Karpas-422 (cell line): ENCODE data around the gene FXYD3. TPM values are rescaled to one million over a fixed set of nuclear protein-coding genes. Genes with fewer than 3 reads are reported as not detected.
"Not testable (repeated sequence)": the region's sequence is repeated elsewhere in the genome, so short reads cannot be mapped to it uniquely, and the experiment has no call there.

Source experiments
- DNase-seq: peaks from one replicate; pipeline ENCODE4 v3.0.0-alpha.2; 2015
- H2AFZ ChIP-seq: fragments of 200-600 bp; sonication (generic); 2 replicates; pipeline ENCODE4 v1.6.1; 2014; ENCODE audit warnings: antibody characterized with exemption, low read length, mixed read lengths
- H3K27ac ChIP-seq: fragments of 200-600 bp; sonication (generic); 2 replicates; pipeline ENCODE4 v1.5.1; 2014; ENCODE audit warnings: mild to moderate bottlenecking, low read length, moderate library complexity
- H3K27me3 ChIP-seq: fragments of 200-600 bp; sonication (generic); 2 replicates; pipeline ENCODE4 v1.6.1; 2014; ENCODE audit warnings: low read length, mixed read lengths
- H3K36me3 ChIP-seq: fragments of 200-600 bp; sonication (generic); 2 replicates; pipeline ENCODE4 v1.6.1; 2014; ENCODE audit warnings: low read length, mixed read lengths; ENCODE audit not compliant: insufficient read depth
- H3K4me1 ChIP-seq: fragments of 200-600 bp; sonication (generic); 2 replicates; pipeline ENCODE4 v1.6.1; 2014; ENCODE audit warnings: mild to moderate bottlenecking, low read length, mixed read lengths
- H3K4me2 ChIP-seq: fragments of 200-600 bp; sonication (generic); 2 replicates; pipeline ENCODE4 v1.6.1; 2014; ENCODE audit warnings: low read length, low read depth, mild to moderate bottlenecking; ENCODE audit not compliant: poor library complexity, severe bottlenecking
- H3K4me3 ChIP-seq: fragments of 200-600 bp; sonication (generic); 2 replicates; pipeline ENCODE4 v1.5.1; 2014; ENCODE audit warnings: mild to moderate bottlenecking, antibody characterized with exemption, low read length, mixed read lengths
- H3K79me2 ChIP-seq: fragments of 200-600 bp; sonication (generic); 2 replicates; pipeline ENCODE4 v1.6.1; 2014; ENCODE audit warnings: mild to moderate bottlenecking, low read length, mixed read lengths
- H3K9ac ChIP-seq: fragments of 200-600 bp; sonication (generic); 2 replicates; pipeline ENCODE4 v1.6.0; 2014; ENCODE audit warnings: low read length
- H3K9me2 ChIP-seq: fragments of 200-600 bp; sonication (generic), shearing (Covaris generic); replicated peaks from 2 replicates; pipeline ENCODE4 v1.6.0; 2014; ENCODE audit warnings: mild to moderate bottlenecking, low read length, moderate library complexity; ENCODE audit not compliant: insufficient read depth
- H3K9me3 ChIP-seq: fragments of 300-700, 200-600 bp; sonication (generic); 2 replicates; pipeline ENCODE4 v1.6.1; 2014; ENCODE audit warnings: low read length, mixed read lengths
- H4K20me1 ChIP-seq: fragments of 200-600 bp; sonication (generic); 2 replicates; pipeline ENCODE4 v1.6.1; 2014; ENCODE audit warnings: mild to moderate bottlenecking, antibody characterized with exemption, low read length, low read depth; ENCODE audit not compliant: insufficient read depth
- total RNA-seq: library from RNA; depleted of rRNA; stranded (reverse); fragments of >200 nt; shearing (Covaris generic); gene quantifications from 2 replicates; pipeline ENCODE4 v1.2.3, GENCODE V29; 2014; ENCODE audit warnings: low replicate concordance

FXYD3 gene
- total RNA-seq, 1 experiment from 2014 or later, result not detected

GRCh38 chr19:35128398-35129057, 12.9 kb downstream of the FXYD3 start:
- peaks cover 10% of the 10 kb centered on the region for H3K4me1 ChIP-seq
- no peaks in the 10 kb centered on the region for H4K20me1 ChIP-seq
- H3K36me3 ChIP-seq, result no peaks in the 10 kb centered on the region
- H3K4me3 ChIP-seq, result no peak overlapping the region
- no peak overlapping the region for H2AFZ ChIP-seq
- H3K9me2 ChIP-seq, result no peaks in the 10 kb centered on the region
- H3K27me3 ChIP-seq, result no peaks in the 10 kb centered on the region
- H3K79me2 ChIP-seq, result no peaks in the 10 kb centered on the region
- no peak overlapping the region for H3K27ac ChIP-seq
- no peak overlapping the region for H3K4me2 ChIP-seq
- H3K9ac ChIP-seq, result no peak overlapping the region
- DNase-seq, result no peak
- no peaks in the 10 kb centered on the region for H3K9me3 ChIP-seq

- not testable (repeated sequence) for H2AFZ ChIP-seq, H3K27me3 ChIP-seq, H3K27ac ChIP-seq, H3K9me3 ChIP-seq, DNase-seq, H3K79me2 ChIP-seq, H3K9me2 ChIP-seq, H3K36me3 ChIP-seq, H4K20me1 ChIP-seq, H3K4me2 ChIP-seq, H3K9ac ChIP-seq, H3K4me3 ChIP-seq, H3K4me1 ChIP-seq
These were observed 14.2 kb downstream of the FXYD3 start for GRCh38 chr19:35129724-35130274.

DNA sequence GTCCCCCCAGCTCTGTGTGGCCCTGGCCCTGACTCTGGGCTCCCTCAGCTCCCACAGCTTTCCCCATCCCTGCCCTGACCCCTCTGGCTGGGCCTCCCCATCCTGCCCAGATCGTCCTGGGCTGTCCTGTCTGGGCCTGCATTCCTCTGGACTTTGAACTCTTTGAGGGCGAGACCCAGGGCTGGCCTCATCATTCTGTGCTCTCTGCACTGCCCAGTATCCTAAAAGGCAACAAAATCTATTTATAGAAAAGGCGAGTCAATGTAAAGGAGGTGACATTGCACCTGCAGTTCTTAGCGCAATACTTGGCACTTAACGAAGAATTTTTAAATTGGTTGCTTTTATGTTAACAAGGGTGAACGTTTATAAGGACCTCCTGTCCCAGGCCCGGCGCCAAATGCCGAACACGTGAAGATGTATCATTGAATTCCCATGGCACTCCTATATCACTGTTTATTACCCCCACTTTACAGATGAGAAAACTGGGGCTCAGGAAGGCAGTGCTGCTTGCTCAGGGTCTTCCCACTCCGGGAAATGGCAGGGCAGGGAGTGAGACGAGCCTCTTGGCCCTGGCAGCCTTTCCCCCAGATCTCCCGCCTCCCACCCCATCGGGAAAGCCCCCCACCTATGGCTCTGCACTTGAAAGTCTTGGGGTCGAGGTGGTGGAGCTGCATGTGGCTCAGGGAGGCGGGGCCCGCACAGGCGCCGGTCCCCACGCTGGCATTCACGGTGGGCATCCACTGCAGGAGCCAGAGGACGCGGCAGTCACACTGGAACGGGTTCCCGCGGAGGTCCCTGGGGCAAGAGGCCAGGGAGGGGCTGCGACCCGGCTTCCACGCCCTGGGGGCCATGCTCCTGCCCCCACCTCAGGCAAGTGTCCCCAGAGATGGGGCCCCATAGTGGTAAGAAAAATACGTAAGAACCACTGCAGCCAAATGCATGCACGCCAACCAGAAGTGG, 15.4 kb downstream of the FXYD3 start:
- no peaks in the 10 kb centered on the region for H3K27me3 ChIP-seq
- H3K27ac ChIP-seq, result no peak overlapping the region
- H3K4me1 ChIP-seq, result no peaks in the 10 kb centered on the region
- no peak overlapping the region for H3K4me3 ChIP-seq
- no peak overlapping the region for H2AFZ ChIP-seq
- no peak for DNase-seq
- no peaks in the 10 kb centered on the region for H3K36me3 ChIP-seq
- H4K20me1 ChIP-seq, result no peaks in the 10 kb centered on the region
- H3K9me2 ChIP-seq, result no peaks in the 10 kb centered on the region
- H3K79me2 ChIP-seq, result no peaks in the 10 kb centered on the region
- H3K9me3 ChIP-seq, result no peaks in the 10 kb centered on the region
- H3K9ac ChIP-seq, result no peak overlapping the region
- H3K4me2 ChIP-seq, result no peak overlapping the region

GRCh38 chr19:35132254-35132653, 16.6 kb downstream of the FXYD3 start:
- Histone ChIP-seq H3K79me2 (no peaks in the 10 kb centered on the region), H4K20me1 (no peaks in the 10 kb centered on the region), H3K27me3 (no peaks in the 10 kb centered on the region), H3K9me2 (no peaks in the 10 kb centered on the region), H3K4me3 (no peak overlapping the region), H3K4me2 (no peak overlapping the region), H3K27ac (no peak overlapping the region), H3K4me1 (no peaks in the 10 kb centered on the region), H3K36me3 (no peaks in the 10 kb centered on the region), H3K9ac (no peak overlapping the region), H2AFZ (no peak overlapping the region), H3K9me3 (no peaks in the 10 kb centered on the region)
- DNase-seq, result no peak

DNA sequence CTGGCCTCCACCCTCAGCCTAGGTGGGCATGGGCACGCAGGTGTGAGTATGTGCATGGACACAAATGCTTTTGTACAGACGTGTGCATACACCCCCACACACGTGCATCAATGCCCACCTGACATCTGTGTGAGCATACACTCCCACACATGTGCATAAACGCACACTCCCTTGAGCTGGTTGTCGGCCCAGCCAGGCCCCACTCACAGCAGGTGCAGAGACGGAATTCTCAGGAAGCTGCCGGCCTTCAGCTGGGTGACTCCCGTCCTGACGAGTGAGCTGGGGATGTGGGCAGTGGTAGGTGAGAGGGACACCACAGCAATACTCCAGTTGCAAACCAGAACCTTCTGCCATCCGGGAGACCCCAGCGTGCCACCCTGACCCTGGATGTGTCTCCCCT, 18.2 kb downstream of the FXYD3 start:
- H3K4me2 ChIP-seq, result no peak overlapping the region
- H4K20me1 ChIP-seq, result no peaks in the 10 kb centered on the region
- no peaks in the 10 kb centered on the region for H3K9me2 ChIP-seq
- H2AFZ ChIP-seq, result no peak overlapping the region
- H3K27ac ChIP-seq, result no peak overlapping the region
- H3K9ac ChIP-seq, result no peak overlapping the region
- no peaks in the 10 kb centered on the region for H3K4me1 ChIP-seq
- DNase-seq, result no peak
- no peak overlapping the region for H3K4me3 ChIP-seq
- H3K36me3 ChIP-seq, result no peaks in the 10 kb centered on the region
- no peaks in the 10 kb centered on the region for H3K79me2 ChIP-seq
- no peaks in the 10 kb centered on the region for H3K9me3 ChIP-seq
- no peaks in the 10 kb centered on the region for H3K27me3 ChIP-seq

DNA sequence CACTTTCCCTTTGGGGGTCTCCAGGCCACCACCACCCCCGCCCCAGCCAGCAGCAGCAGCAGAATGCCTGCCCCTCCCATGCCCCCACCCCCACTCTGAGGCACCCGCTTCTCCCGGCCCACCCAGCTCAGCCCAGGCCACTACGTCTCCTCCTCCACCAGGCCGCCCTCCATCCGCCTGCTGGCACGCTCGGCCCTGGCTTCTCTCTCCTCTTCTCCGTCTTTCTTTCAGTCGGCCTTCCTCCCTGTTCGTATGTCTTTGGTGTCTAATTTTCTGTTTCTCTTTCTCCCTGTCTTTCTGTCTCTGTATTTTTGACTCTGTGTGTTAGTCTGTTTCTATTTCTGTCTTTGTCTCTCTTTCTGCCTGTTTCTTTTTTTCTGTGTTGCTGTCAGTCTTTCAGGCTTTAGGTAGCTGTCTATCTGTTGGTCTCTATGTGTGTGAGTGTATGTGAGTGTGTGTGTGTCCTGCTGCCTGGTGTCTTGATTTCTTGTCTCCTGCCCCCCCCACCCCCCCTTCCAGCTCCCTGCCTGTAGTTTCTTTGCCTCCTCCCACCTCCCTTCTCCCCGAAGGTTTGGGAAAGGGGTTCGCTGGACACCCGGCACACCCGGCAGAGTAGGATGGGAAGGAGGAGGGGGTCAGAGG, 19.1 kb downstream of the FXYD3 start, which contains the start of gene LGI4:
Gene LGI4, minus strand, starts transcription at position 459 of the 642 bp plus-strand sequence. Its CDS starts 379 bp downstream, at position 80.
- no peak within 1 kb of the TSS for H3K9ac ChIP-seq
- H2AFZ ChIP-seq, result no peak within 1 kb of the TSS
- H3K27ac ChIP-seq, result no peak within 1 kb of the TSS
- H3K4me2 ChIP-seq, result no peak within 1 kb of the TSS
- H3K4me1 ChIP-seq, result no peaks in the 10 kb centered on the region
- H3K36me3 ChIP-seq, result no peaks in the 10 kb centered on the region
- H3K4me3 ChIP-seq, result no peak within 1 kb of the TSS
- H3K27me3 ChIP-seq, result no peaks in the 10 kb centered on the region
- DNase-seq, result no peak
- H3K9me2 ChIP-seq, result no peaks in the 10 kb centered on the region
- no peaks in the 10 kb centered on the region for H4K20me1 ChIP-seq
- no peaks in the 10 kb centered on the region for H3K9me3 ChIP-seq
- H3K79me2 ChIP-seq, result no peaks in the 10 kb centered on the region

- Histone ChIP-seq H2AFZ (no peak overlapping the region), H3K27me3 (no peaks in the 10 kb centered on the region), H3K36me3 (no peaks in the 10 kb centered on the region), H3K4me1 (no peaks in the 10 kb centered on the region), H3K9me3 (no peaks in the 10 kb centered on the region), H3K27ac (no peak overlapping the region), H3K9me2 (no peaks in the 10 kb centered on the region), H3K9ac (no peak overlapping the region), H3K4me3 (no peak overlapping the region), H3K79me2 (no peaks in the 10 kb centered on the region), H4K20me1 (no peaks in the 10 kb centered on the region), H3K4me2 (no peak overlapping the region)
- peak; percentile 90 for DNase-seq
These were observed 19.8 kb downstream of the FXYD3 start for GRCh38 chr19:35135389-35135909.
